Endothelial cell of hepatic sinusoid (primary cell): ENCODE data around the gene PIK3R5.

ENCODE experiments used
- in situ Hi-C: cut with HindIII; loops from 2 replicates; pipeline ENCODE4 v1.10.0; 2017; ENCODE audit warnings: low sequenced_read_pairs

PIK3R5 gene, protein sequence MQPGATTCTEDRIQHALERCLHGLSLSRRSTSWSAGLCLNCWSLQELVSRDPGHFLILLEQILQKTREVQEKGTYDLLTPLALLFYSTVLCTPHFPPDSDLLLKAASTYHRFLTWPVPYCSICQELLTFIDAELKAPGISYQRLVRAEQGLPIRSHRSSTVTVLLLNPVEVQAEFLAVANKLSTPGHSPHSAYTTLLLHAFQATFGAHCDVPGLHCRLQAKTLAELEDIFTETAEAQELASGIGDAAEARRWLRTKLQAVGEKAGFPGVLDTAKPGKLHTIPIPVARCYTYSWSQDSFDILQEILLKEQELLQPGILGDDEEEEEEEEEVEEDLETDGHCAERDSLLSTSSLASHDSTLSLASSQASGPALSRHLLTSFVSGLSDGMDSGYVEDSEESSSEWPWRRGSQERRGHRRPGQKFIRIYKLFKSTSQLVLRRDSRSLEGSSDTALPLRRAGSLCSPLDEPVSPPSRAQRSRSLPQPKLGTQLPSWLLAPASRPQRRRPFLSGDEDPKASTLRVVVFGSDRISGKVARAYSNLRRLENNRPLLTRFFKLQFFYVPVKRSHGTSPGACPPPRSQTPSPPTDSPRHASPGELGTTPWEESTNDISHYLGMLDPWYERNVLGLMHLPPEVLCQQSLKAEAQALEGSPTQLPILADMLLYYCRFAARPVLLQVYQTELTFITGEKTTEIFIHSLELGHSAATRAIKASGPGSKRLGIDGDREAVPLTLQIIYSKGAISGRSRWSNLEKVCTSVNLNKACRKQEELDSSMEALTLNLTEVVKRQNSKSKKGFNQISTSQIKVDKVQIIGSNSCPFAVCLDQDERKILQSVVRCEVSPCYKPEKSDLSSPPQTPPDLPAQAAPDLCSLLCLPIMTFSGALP

DNA sequence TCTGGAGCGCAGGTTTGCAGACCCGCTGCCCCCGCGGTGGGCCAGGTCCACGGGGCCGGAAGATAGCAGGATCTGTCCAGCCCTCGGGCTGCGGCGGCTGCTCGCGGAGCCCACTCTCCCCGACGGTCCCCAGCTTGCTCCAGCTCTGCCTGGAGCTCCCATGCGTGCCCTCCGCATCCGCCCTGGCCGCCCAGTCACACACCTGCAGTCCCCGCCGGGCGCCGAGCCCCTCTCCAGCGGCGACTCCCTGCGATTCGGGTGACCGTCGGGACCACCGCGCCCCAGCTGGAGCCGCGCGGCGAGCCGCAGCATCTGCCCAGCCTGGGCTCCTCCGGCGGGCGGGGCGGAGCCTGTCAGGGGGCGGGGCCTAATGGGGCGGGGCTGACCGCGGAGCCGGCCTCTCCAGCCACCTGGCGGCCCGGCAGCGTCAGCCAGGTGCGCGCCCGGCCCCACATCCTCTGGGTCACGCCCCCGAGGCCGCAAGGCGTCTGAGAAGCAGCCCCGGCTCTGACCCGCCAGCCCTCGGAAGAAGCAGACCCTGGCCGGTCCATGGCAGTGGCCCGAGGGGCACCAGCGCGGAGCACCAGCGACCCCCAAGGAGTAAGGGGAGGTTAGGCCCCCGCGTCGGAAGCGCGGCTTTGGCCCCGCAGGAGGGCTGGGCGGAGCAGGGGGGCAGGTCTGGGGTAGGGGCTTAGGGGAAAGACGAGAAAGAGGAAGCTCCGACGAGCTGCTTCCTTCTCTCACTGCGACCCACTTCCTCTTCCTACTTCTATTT is at the start of gene PIK3R5:
PIK3R5 (minus strand) TSS at position 314 of the 775 bp plus-strand sequence. CDS start 54,213 bp downstream, outside the sequence.
- in situ Hi-C loops = no loop called here

DNA sequence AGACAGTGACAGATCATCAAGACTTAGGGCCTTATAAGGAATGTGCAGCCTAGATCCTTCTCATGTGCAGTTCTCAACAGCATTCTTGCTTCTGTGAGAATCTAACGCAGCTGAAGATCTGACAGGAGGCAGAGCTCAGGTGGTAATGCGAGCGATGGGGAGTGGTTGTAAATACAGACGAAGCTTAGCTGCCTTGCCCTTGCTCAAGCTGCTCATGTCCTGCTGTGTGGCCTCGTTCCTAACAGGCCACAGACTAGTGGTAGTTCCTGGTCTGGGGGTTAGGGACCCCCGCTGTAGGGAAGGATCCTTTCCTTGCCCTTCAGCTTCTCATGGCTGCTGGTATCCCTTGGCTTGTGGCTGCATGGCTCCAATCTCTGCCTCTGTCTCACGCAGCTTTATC is 45.5 kb upstream of the PIK3R5 start:
- in situ Hi-C loops = loop anchor here (10.0 kb wide), 1 partner anchor 56 kb away; no protein-coding TSS in a partner anchor

DNA sequence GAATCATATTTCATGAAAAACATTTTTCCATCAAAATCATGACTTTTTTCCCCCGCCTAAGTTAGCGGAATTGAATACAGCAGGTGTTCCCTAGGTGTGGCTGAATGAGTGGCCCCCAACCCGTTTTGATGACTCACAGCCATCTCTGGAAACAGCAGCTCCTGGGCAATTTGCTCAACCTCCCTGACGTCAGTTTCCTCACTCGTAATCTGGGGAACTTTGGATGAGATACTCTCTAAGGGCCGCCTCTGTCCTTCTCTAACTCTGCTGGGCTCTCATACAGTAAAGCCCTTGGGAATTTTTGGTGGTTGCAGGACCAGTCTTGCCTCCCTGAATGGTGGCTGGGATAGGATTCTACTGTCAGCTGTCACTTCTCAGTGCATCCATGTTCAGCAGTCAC is 44.2 kb upstream of the PIK3R5 start:
- in situ Hi-C loops = loop anchor here (10.0 kb wide), 1 partner anchor 55 kb away; no protein-coding TSS in a partner anchor

DNA sequence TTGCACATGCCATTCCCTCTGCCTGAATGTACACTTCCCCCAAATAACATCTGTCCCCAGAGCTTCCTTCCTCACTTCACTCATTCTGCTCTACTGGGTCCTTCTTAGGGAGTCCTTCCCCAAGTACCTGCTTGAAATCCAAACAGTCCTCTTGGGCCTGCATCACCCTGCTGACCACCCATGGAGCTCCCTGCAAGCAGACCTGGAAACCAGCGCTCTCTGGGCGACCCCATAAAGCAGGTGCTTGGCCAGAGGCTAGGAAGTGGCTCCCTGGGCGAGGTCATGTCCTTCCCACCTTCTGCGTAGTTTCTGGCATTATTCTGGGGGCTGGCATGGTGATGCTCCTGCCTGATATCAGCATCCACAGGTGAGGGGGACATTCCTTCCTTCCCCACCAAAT is 43.6 kb upstream of the PIK3R5 start:
- in situ Hi-C loops = no loop called here

DNA sequence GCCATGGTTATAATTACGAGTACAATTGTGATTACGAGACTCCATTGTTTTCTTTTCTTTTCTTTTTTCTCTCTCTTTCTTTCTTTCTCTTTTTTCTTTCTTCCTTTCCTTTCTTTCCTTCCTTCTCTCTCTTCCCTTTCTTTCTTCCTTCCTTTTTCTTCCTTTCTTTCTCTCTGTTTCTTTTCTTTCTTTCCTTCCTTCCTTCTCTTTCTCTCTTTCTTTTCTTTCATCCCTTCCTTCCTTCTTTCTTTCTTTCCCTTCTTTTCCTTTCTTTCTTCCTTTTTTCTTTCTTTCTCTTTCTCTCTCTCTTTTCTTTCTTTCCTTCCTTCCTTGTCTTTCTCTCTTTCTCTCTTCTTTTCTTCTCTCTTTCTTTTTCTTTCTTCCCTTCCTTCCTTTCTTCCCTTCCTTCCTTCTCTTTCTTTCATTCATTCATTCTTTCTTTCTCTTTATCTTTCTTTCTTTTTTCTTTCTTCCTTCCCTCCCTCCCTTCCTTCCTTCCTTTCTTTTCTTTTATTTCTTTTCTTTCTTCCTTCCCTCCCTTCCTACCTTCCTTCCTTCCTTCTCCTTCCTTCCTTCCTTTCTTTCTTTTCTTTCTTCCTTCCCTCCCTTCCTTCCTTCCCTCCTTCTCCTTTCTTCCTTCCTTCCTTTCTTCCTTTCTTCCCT is 41.7 kb upstream of the PIK3R5 start:
- in situ Hi-C loops = no loop called here

DNA sequence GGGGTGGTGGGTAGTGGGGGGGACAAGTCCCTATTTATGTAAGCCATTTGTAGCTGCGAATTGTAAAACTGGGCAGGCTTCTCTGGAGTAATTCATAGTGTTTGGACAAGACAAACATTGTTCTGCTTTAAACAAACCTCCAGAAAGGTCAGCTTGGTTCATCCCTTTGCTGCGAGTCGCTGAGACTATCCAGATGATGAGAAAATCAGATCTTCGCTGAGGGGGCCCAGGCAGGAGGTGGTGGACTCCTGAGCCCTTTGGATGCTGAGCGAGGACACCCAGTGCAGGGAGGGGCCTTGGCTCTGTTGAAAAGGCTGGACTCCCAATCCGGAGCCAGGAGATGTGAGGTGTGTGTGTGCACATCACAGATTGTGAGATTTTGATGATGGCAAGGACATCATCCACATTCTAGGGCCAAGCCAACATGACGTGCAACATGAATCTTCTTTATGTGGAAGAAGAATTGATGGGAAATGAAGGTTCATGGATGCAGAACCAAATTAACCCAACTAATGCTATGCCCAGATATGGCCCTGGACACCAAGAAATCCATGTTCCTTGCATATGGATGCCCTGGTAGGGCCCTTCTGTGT is 40.8 kb upstream of the PIK3R5 start:
- in situ Hi-C loops = no loop called here

DNA sequence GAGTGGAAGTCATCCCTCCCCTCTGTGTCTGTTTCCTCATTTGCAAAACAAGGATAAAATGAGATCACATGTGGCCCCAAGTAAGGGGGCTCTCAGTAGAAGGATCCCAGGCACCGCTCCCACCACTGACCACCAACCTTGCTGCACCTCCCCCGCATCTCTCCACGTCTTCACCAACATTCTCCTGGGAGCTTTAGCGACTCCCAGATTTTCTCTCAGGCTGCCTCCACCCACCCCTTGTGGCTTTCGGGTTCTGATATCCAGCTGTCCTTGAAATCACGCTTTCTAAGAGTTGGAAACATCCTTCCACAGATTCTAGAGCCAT is 39.4 kb upstream of the PIK3R5 start:
- in situ Hi-C loops = no loop called here

DNA sequence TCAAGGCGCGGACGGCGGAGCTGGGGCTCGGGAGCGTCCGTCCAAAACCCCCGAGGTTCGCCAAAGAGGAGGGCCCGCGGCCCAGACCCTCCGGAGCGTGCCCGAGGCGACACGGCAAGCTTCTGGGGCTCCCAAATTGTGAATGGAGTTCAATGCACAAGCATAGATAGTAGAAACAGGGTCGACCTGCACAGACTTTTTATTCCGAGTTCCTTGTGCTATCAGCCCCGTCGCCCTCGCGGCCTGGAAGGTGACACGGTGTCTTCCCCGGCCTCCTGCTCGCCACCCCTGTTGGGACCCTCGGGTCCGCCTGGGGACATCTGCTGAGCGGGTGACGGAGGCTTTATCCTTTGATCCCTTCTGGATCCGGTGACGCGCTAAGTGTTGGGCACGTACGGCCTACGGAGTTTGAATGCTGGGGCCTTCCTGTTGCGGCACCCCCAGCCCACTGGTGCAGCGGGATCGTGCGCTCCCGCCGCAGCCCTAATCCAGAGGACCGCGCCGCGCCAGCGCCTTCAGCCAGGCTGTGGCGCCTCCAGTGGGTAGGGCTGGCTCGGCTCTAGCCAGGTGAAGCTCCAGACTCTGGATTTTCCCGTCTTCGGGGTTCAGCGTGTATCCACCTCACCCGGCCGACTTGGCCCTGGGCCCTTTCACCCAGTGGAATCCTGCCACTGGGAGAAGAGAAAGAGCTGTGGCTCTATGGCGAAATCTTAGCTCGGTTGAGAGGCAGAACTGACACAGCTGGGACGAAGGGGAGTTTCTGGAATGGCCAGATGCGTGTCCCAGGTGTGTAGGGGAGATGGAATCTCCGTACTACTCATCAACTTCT is 38.8 kb upstream of the PIK3R5 start:
- in situ Hi-C loops = no loop called here

DNA sequence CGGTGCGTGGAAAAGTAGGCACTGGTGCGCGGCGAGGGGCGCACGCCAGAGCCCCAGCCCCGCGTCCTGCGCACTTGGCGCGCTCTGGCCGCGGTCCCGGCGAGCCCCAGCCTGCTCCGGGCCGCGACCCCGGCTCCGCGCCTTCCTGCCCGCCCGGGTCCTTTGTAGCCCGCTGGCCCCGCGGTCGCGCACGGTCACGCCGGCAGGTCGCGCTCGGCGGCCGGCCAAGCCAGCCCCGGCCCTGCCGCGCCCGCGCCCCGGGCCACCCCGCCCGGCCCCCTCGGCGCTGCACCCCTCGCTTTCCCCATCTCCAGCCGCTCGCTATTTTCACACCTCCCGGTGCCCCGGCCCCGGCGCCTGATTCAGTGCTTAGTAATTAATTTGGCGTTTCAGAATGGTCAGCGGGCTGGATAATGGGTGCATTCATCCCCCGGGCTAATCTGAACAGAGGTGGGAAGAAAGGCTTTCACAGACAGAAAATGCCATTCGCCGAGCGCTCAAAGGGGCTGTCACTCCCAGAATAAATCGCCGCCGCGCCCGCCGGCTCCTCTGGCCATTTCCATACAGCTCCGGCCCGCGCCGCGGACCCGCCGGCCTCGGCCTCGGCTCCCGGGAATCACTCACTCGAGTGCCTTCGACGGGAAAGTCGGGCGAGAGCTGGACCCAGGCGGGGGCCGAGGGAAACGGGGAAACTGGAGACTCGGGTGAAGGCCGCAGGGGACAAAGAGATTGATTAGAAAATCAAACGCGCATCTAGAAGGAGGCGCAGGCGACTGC is 38.0 kb upstream of the PIK3R5 start:
- in situ Hi-C loops = no loop called here

DNA sequence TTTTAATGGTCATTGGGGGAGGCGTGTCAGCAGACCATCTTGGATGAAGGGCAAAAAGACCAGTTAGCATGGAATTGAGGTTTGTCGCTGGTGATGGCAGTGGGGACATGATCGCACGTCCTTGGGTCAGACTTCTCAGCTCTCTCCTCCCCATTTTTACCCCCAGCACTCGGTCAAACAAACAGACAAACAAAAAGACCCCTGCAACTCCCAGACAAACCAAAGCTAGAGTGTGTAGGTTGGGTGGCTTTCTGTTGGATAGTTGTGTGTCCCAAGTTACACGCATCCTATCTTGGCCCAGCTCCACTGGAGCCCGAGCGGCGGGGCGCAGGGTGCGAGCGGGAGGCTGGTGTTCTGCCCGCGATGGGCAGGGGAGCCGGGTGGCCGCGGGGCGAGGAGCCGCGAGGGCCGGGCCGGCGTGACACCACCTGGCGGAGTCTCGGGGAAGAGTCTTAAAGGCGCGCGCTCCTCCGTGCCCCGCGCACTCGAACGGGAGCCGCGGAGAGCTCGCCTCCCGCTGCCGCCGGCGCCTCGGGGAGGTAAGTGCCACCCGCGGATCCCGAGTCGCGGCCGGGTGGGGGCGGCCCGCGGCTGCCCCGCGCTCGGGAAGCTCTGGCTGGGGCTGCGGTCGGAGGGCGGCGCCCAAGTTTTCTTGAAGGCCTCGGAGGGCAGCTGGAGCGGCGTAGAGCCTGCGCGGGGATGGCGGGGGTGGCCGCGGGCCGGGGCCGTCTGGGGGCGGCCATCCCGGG is 37.3 kb upstream of the PIK3R5 start:
- in situ Hi-C loops = no loop called here

DNA sequence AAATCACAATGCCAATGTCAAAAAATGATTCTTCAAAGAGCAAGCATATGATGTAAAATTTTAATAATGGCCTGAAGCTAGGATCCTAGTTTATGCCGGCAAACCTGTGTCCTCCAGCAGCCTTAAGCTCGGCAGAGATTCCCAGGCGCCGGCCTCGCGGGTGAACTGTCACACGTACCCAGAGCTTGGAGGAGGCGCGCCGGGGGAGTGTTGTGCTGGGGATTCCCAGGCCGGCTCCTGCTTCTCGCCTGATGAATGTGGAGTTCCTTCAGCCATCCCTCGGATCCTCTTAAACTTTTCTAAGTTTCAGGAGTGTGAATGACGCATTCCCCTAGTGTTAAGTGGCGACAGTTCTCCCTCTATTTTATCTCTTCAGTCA is 36.7 kb upstream of the PIK3R5 start:
- in situ Hi-C loops = no loop called here

DNA sequence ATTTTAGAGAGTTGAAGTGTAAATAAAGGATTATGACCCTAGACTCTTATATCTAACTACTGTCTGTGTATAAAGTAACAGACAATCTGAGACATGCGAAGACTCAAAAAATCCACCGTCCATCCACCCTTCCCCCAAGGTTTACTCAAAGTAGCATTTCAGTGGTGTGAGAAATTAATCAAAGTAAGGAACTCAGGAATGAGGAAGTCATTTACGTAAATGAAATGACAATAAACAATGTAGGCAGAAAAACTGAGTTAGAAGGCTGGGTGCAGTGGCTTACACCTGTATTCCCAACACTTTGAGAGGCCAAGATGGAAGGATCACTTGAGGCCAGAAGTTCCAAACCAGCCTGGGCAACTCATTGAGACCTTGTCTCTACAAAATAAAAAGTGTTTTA is 36.1 kb upstream of the PIK3R5 start:
- in situ Hi-C loops = no loop called here

DNA sequence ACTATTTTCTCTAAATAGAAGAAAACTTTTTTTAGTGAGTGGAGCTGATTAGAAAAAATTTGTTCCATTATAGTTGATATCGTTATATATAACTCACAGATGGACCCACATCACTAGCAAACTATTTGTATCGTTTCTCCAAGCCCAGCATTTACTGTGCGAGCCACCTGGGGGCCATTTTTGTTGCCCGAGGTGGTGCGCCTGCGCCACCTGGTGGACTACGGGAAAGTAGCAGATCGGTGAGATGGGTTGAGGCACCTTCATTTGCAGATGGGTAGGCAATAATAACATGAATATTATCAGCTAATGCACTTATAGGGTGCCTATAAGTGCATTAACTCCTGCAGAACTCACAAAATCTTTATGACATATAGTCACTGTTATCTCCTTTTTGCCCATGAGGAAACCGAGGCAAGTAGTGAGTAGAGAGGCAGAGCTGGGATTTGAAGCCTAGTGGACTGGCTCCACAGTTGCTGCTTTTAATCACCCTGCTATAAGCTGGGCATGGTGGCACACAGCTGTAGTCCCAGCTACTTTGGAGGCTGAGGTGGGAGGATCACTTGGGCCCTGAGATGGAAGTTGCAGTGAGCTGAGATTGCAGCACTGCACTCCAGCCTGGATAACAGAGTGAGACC is 32.6 kb upstream of the PIK3R5 start:
- in situ Hi-C loops = no loop called here

DNA sequence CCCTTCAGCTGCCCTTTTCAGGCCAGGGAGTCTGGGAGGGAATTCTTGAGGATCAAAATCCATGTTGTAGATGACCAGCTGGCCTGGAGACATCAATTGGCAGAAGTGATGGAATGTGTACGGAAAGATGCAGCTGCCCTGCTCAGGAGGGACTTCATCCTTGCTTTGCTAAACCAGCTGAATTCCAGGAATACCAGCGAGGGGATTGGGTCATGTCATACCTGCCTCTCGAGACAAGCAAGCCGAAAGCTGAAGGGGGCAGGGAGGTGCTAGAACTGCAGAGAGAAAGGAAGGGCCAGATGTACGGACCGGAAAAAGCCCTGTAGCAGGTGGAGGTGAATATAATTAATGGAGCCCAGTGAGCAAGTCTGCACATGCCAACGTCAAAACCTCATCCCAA is 30.2 kb upstream of the PIK3R5 start:
- in situ Hi-C loops = no loop called here

DNA sequence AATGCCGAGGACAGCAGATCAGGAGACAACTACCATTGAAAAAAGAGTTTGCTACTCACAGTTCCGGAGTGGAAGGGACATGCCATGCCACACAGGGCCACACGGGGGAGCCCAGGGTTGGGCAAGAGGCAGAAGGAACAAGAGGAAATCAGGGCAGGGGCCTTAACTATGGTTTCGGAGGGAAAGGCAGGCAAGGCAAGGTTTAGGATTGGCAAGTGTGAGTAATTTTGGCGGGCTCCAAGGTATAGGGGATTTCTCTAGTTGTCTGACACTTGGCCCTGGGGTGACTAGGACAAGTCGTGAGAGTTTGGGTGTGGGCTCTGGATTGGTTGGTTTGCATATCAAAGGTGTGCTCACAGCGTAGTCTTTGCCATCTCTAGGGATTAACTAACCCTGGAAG is 28.8 kb upstream of the PIK3R5 start:
- in situ Hi-C loops = no loop called here

DNA sequence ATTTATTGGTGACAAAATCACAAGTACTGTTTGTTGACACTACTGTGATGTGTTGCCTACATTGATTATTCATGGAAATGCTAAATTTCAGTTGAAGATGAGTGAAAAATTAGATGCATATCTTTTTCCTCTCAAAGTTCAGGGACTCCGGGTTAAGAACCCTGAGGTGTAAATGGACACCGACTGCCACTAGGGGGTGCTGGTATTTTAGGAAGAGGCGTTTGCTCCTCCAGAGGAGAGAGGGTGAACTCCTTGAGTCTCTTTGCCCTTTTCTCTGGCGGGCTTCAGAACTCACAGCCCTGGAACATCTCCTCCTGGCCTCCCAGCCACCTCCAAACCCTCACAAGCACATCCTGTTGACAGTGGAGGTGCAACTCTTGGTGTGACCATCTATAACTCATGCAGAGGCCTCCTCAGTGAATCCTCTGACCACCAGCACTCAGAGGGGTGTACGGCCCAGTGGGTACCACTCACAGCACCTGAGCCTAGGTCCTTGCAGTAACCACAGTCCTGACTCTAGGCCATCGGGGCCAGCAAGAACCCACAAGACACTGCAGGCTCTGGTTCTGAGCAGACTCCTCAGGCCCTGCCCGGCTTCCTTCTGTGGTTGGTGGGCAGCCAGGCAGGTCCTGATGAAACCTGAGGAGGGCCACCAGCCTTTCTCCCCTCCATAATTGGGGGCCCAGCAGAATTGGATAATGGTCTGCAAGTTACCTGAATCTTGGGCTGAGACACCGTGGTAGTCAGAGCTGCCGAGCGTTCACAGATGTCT is 26.2 kb upstream of the PIK3R5 start:
- in situ Hi-C loops = no loop called here
